B cell (primary cell): Measurements from ENCODE around the gene STAC. TPM values are rescaled to one million over a fixed set of nuclear protein-coding genes. Genes with fewer than 3 reads are reported as not detected.

Source experiments
- ATAC-seq: fragments of 200-7000 bp; cut with Tn5 transposase; one replicate; pipeline ENCODE4 v1.10.0; 2021; ENCODE audit warnings: low read depth, mild to moderate bottlenecking, moderate number of reproducible peaks, moderate library complexity
- CTCF ChIA-PET: fragments of 350-600 bp; sonication (Branson Sonifier 250); formaldehyde crosslinking; loops from one replicate; lab custom pipeline; 2021; ENCODE audit warnings: antibody characterized with exemption, inconsistent platforms; lab: Charles Lee
- POLR2A ChIA-PET: fragments of 350-600 bp; sonication (Branson Sonifier 250); formaldehyde crosslinking; loops from one replicate; lab custom pipeline; 2021; ENCODE audit warnings: antibody characterized with exemption; lab: Charles Lee
- DNase-seq: peaks from one replicate; pipeline ENCODE4 v3.0.0; 2013
- H2AFZ ChIP-seq: 2 replicates; pipeline ENCODE4 v1.6.1; 2012; ENCODE audit warnings: mild to moderate bottlenecking, low read depth, low read length; ENCODE audit not compliant: insufficient read depth, poor library complexity, severe bottlenecking
- H3K27ac ChIP-seq, 2 donors: 1 replicate in 1 of 2; 2 replicates in 1 of 2; pipeline ENCODE4 v1.5.1; 2012 to 2013; ENCODE audit warnings: low read length in 2 of 2, mild to moderate bottlenecking in 2 of 2, moderate library complexity in 1 of 2
- H3K27me3 ChIP-seq, 4 experiments: fragments of 200-600 bp in 1 of 4; sonication (generic) in 1 of 4; replicated peaks in 1 of 4; 1 replicate in 2 of 4; 2 replicates in 2 of 4; pipeline versions ENCODE4 v1.6.1 to v1.7.0; 2013 to 2016; ENCODE audit warnings: low read length in 3 of 4, mild to moderate bottlenecking in 2 of 4, mixed read lengths in 1 of 4, moderate library complexity in 1 of 4; ENCODE audit not compliant: insufficient read depth in 4 of 4, control insufficient read depth in 3 of 4; ENCODE audit errors: control extremely low read depth in 1 of 4
- H3K36me3 ChIP-seq, 2 experiments: replicated peaks in 1 of 2; 1 replicate in 1 of 2; 2 replicates in 1 of 2; pipeline versions ENCODE4 v1.6.1 to v1.7.1; 2013; ENCODE audit warnings: low read length in 1 of 2; ENCODE audit not compliant: insufficient read depth in 2 of 2, control insufficient read depth in 1 of 2; ENCODE audit errors: control extremely low read depth in 1 of 2, extremely low read depth in 1 of 2
- H3K4me1 ChIP-seq, 2 donors: fragments of 200-600 bp in 1 of 2; sonication (generic) in 1 of 2; 1 replicate in 1 of 2; 2 replicates in 1 of 2; pipeline versions ENCODE4 v1.5.1 to v1.6.1; 2013 to 2017; ENCODE audit warnings: low read length in 2 of 2; ENCODE audit not compliant: control insufficient read depth in 2 of 2, insufficient read depth in 2 of 2
- H3K4me2 ChIP-seq: replicated peaks from 2 replicates; pipeline ENCODE3; 2012; ENCODE audit warnings: mild to moderate bottlenecking, low read depth, low read length; ENCODE audit not compliant: poor library complexity, severe bottlenecking
- H3K4me3 ChIP-seq, 5 experiments: fragments of 200-600 bp in 1 of 5; sonication (generic) in 1 of 5; 1 replicate in 3 of 5; 2 replicates in 2 of 5; pipeline versions ENCODE4 v1.5.1 to v1.7.0; 2011 to 2016; ENCODE audit warnings: low read length in 4 of 5, mild to moderate bottlenecking in 4 of 5, low read depth in 2 of 5, control low read depth in 1 of 5, moderate library complexity in 1 of 5; ENCODE audit not compliant: insufficient read depth in 1 of 5; ENCODE audit errors: control extremely low read depth in 1 of 5, extremely low read depth in 1 of 5
- H3K79me2 ChIP-seq: fragments of 200-600 bp; sonication (generic); one replicate; pipeline ENCODE4 v1.6.0; 2016; ENCODE audit warnings: low read length; ENCODE audit not compliant: control insufficient read depth, insufficient read depth
- H3K9ac ChIP-seq: fragments of 200-600 bp; sonication (generic); 2 replicates; pipeline ENCODE4 v1.6.1; 2017; ENCODE audit warnings: mild to moderate bottlenecking, low read length, moderate library complexity
- H3K9me3 ChIP-seq, 3 donors: one replicate each; pipeline versions ENCODE4 v1.6.1 to v1.7.1; 2013; ENCODE audit warnings: low read length in 2 of 3; ENCODE audit not compliant: control insufficient read depth in 2 of 3, insufficient read depth in 1 of 3; ENCODE audit errors: control extremely low read depth in 1 of 3
- H4K20me1 ChIP-seq: 2 replicates; pipeline ENCODE4 v1.6.0; 2012; ENCODE audit warnings: mild to moderate bottlenecking, low read length; ENCODE audit not compliant: insufficient read depth, control insufficient read depth, poor library complexity, severe bottlenecking
- H3K27ac Mint-ChIP-seq: one replicate; pipeline ENCODE4 v1.8.0; 2021; ENCODE audit warnings: mixed read lengths
- H3K27me3 Mint-ChIP-seq: one replicate; pipeline ENCODE4 v1.8.0; 2021; ENCODE audit warnings: mixed read lengths
- H3K4me1 Mint-ChIP-seq: one replicate; pipeline ENCODE4 v1.8.0; 2021; ENCODE audit warnings: mixed read lengths
- H3K4me3 Mint-ChIP-seq: one replicate; pipeline ENCODE4 v1.8.0; 2021; ENCODE audit warnings: mixed read lengths
- H3K9me3 Mint-ChIP-seq: one replicate; pipeline ENCODE4 v1.8.0; 2022; ENCODE audit warnings: mixed read lengths; ENCODE audit not compliant: insufficient read depth
- CTCF ChIP-seq: fragments of 200-600 bp; IDR thresholded peaks from one replicate; pipeline ENCODE4 v1.8.0; 2022; ENCODE audit warnings: antibody characterized with exemption, mild to moderate bottlenecking
- EZH2 ChIP-seq: IDR thresholded peaks from 2 replicates; pipeline ENCODE4 v1.6.1; 2012; ENCODE audit warnings: borderline replicate concordance, low read depth, mild to moderate bottlenecking, moderate library complexity, low read length; ENCODE audit not compliant: insufficient read depth, poor library complexity, severe bottlenecking
- WGBS: methylation state at CpG from one replicate; pipeline ENCODE4 v1.1.5; 2013; ENCODE audit warnings: missing lambda C conversion rate; ENCODE audit not compliant: insufficient coverage; 5-methylcytosine and 5-hydroxymethylcytosine counted together
- intact Hi-C: fragments of 100-400 bp; cut with micrococcal nuclease; formaldehyde crosslinking; loops from one replicate; pipeline ENCODE4 v1.10.0; 2022
- polyA plus RNA-seq: library from polyadenylated mRNA; depleted of rRNA; stranded (reverse); fragments of >200 nt; gene quantifications from 2 replicates; pipeline ENCODE4 v1.2.3, GENCODE V29; 2012
- total RNA-seq, 2 donors: library from RNA; stranded (reverse); fragments of 120-200 nt in 1 of 2; gene quantifications; 1 replicate in 1 of 2; 2 replicates in 1 of 2; pipeline versions ENCODE4 v1.2.3 to v1.2.4, GENCODE V29; 2013 to 2022

STAC gene
- total and polyA plus RNA-seq, 2 donors (not counting 1 experiment from before 2014, with no cell fraction given) = not detected

DNA sequence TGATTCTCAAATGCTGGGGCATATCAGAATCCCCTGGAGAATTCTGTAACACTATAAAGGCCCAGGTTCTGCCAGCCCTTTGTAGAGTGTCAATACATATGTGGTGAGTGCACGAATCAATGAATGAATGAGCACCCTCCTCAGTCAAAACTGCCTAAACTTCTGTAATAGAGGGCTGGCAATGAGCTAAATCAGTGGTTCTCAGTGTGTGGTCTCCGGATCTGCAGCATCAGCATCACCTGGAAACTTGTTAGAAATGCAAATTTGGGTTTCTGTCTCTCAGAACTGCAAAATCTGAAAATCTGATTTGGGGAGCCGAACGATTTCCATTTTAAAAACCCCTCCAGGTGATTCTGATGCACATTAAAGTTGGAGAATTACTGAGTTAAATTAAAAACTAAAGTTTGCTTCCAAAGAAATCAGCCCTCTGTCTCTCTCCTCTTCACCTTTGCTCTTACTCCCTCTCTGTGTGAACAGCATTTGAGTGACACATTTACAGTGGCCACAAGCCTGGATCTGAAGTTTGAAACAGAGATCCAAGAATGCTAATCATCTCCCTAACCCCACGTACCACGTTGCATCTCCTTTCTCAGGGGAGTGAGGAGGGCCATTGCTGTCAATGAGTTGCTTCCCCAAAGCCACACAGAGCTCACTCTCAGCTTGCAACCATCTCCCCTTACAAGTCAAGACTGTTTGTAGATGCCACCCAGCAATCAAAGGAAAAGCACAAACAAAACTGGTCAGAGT, 109.5 kb downstream of the STAC start:
- TF ChIP-seq CTCF (no peak), EZH2 (no peak)
- intact Hi-C loops = no loop called here
- H3K4me1 Mint-ChIP-seq = no peaks in the 10 kb centered on the region
- no peaks in the 10 kb centered on the region for H3K79me2 ChIP-seq
- no peak overlapping the region for H3K4me2 ChIP-seq
- H3K9me3 ChIP-seq = peaks cover 0 to 3% (median 0%) of the 10 kb centered on the region in 3 donors
- no peak overlapping the region for H3K4me3 ChIP-seq
- WGBS = 94% methylated on average over 3 of the region's 6 CpGs
- no peak overlapping the region for H3K27ac Mint-ChIP-seq
- H3K9me3 Mint-ChIP-seq = no peaks in the 10 kb centered on the region
- H3K4me1 ChIP-seq = no peaks in the 10 kb centered on the region
- H4K20me1 ChIP-seq = no peaks in the 10 kb centered on the region
- no peak for ATAC-seq
- no peak overlapping the region for H3K27ac ChIP-seq
- H2AFZ ChIP-seq = no peak overlapping the region
- no peak overlapping the region for H3K9ac ChIP-seq
- ChIA-PET CTCF (interaction anchor here (1.1 kb wide), 1 partner anchor 11 kb away, joined by 3 read pairs; no protein-coding TSS in a partner anchor), POLR2A (no interaction called here)
- no peak for DNase-seq
- no peaks in the 10 kb centered on the region for H3K36me3 ChIP-seq
- no peak overlapping the region for H3K4me3 Mint-ChIP-seq
- H3K27me3 Mint-ChIP-seq = peaks cover 4% of the 10 kb centered on the region
- H3K27me3 ChIP-seq = peaks cover 0 to 4% (median 0%) of the 10 kb centered on the region in 4 experiments

- H3K36me3 ChIP-seq = no peaks in the 10 kb centered on the region
- H3K27me3 ChIP-seq = peaks cover 0 to 4% (median 0%) of the 10 kb centered on the region in 4 experiments
- ATAC-seq (no peak), DNase-seq (no peak)
- no peak overlapping the region for H3K4me3 Mint-ChIP-seq
- H2AFZ ChIP-seq = no peak overlapping the region
- no peak overlapping the region for H3K27ac Mint-ChIP-seq
- WGBS = 96% methylated on average over 4 of the region's 4 CpGs
- ChIA-PET CTCF (no interaction called here), POLR2A (no interaction called here)
- H3K4me3 ChIP-seq = no peak overlapping the region
- peaks cover 4% of the 10 kb centered on the region for H3K27me3 Mint-ChIP-seq
- no peak overlapping the region for H3K9ac ChIP-seq
- H3K4me1 ChIP-seq = no peaks in the 10 kb centered on the region
- no peaks in the 10 kb centered on the region for H3K79me2 ChIP-seq
- intact Hi-C loops = no loop called here
- no peak overlapping the region for H3K27ac ChIP-seq
- no peaks in the 10 kb centered on the region for H4K20me1 ChIP-seq
- no peak overlapping the region for H3K4me2 ChIP-seq
- no peaks in the 10 kb centered on the region for H3K9me3 Mint-ChIP-seq
- no peaks in the 10 kb centered on the region for H3K4me1 Mint-ChIP-seq
- H3K9me3 ChIP-seq = no peaks in the 10 kb centered on the region
- no peak for TF ChIP-seq CTCF
- no peak for TF ChIP-seq EZH2
Observed at GRCh38 chr3:36493051-36493450, 112.7 kb downstream of the STAC start.
